H1 (cell line): Measurements from ENCODE around the gene CDT1. TPM values are rescaled to one million over a fixed set of nuclear protein-coding genes. Genes with fewer than 3 reads are reported as not detected.
A peak's percentile ranks its signal among the peaks of the same experiment; 100 is the strongest.

ENCODE experiments used
- CTCF ChIA-PET: fragments of 300-600 bp; sonication (Branson Sonifier 250); formaldehyde crosslinking; loops from one replicate; lab custom pipeline; 2021; ENCODE audit not compliant: partially characterized antibody; lab: Charles Lee
- POLR2A ChIA-PET: fragments of 300-600 bp; sonication (Branson Sonifier 250); formaldehyde crosslinking; loops from one replicate; lab custom pipeline; 2021; ENCODE audit warnings: inconsistent platforms; ENCODE audit not compliant: partially characterized antibody; lab: Charles Lee
- DNase-seq, 2 experiments: peaks; one replicate each; pipeline versions ENCODE4 v3.0.0 to v3.0.0-alpha.2; 2010 to 2022; ENCODE audit warnings: low spot score in 2 of 2, low read depth in 1 of 2, mixed read lengths in 1 of 2
- FAIRE-seq: peaks from 2 replicates; lab custom pipeline; 2011; peaks lifted over from hg19 to GRCh38; lab: Jason Lieb, UNC
- H2AFZ ChIP-seq: 2 replicates; pipeline ENCODE4 v1.8.1; 2012; ENCODE audit warnings: low read length, inconsistent platforms
- H2AK5ac ChIP-seq: 2 replicates; pipeline ENCODE4 v1.6.1; 2013; ENCODE audit warnings: low read depth, low read length
- H2BK120ac ChIP-seq: replicated peaks from 2 replicates; pipeline ENCODE3; 2013; ENCODE audit warnings: low read depth, low read length, inconsistent platforms
- H2BK12ac ChIP-seq: 2 replicates; pipeline ENCODE4 v1.6.1; 2013; ENCODE audit warnings: low read depth, low read length
- H2BK15ac ChIP-seq: 2 replicates; pipeline ENCODE4 v1.6.1; 2013; ENCODE audit warnings: low read length
- H2BK20ac ChIP-seq: 2 replicates; pipeline ENCODE4 v1.6.1; 2013; ENCODE audit warnings: low read length
- H2BK5ac ChIP-seq: 2 replicates; pipeline ENCODE4 v1.6.1; 2013; ENCODE audit warnings: low read depth, low read length
- H3K14ac ChIP-seq: 2 replicates; pipeline ENCODE4 v1.6.1; 2013; ENCODE audit warnings: inconsistent platforms; ENCODE audit not compliant: insufficient read length
- H3K18ac ChIP-seq: 2 replicates; pipeline ENCODE4 v1.6.1; 2013; ENCODE audit warnings: low read length; ENCODE audit errors: extremely low read depth
- H3K23ac ChIP-seq: 2 replicates; pipeline ENCODE4 v1.6.1; 2013; ENCODE audit warnings: inconsistent platforms; ENCODE audit not compliant: insufficient read length
- H3K23me2 ChIP-seq: 2 replicates; pipeline ENCODE4 v1.6.1; 2013; ENCODE audit warnings: low read depth, low read length
- H3K27ac ChIP-seq: 2 replicates; pipeline ENCODE4 v1.6.1; 2011; ENCODE audit warnings: low read depth, low read length, inconsistent platforms
- H3K27me3 ChIP-seq, 4 experiments: replicated peaks in 1 of 4; 1 replicate in 1 of 4; 2 replicates in 3 of 4; pipeline versions ENCODE4 v1.6.1 to v1.8.1; 2011 to 2013; ENCODE audit warnings: low read length in 3 of 4, mild to moderate bottlenecking in 3 of 4, inconsistent platforms in 2 of 4, mixed read lengths in 2 of 4, moderate library complexity in 1 of 4; ENCODE audit not compliant: control insufficient read depth in 3 of 4, insufficient read depth in 3 of 4; ENCODE audit errors: extremely low read depth in 1 of 4
- H3K36me3 ChIP-seq, 4 experiments: 2 replicates each; pipeline versions ENCODE4 v1.6.1 to v1.8.1; 2011 to 2013; ENCODE audit warnings: mild to moderate bottlenecking in 4 of 4, low read length in 3 of 4, moderate library complexity in 2 of 4, control low read depth in 1 of 4, inconsistent platforms in 1 of 4; ENCODE audit not compliant: insufficient read depth in 4 of 4, control insufficient read depth in 2 of 4
- H3K4ac ChIP-seq: replicated peaks from 2 replicates; pipeline ENCODE3; 2013; ENCODE audit warnings: low read length, low read depth, mixed read lengths, inconsistent platforms; ENCODE audit not compliant: insufficient read length
- H3K4me1 ChIP-seq, 4 experiments: replicated peaks in 1 of 4; 1 replicate in 1 of 4; 2 replicates in 3 of 4; pipeline versions ENCODE4 v1.6.1 to v1.8.1; 2011 to 2013; ENCODE audit warnings: low read length in 3 of 4, inconsistent platforms in 2 of 4, mixed read lengths in 1 of 4; ENCODE audit not compliant: insufficient read depth in 4 of 4, control insufficient read depth in 3 of 4
- H3K4me2 ChIP-seq, 2 experiments: 2 replicates each; pipeline versions ENCODE4 v1.6.1 to v1.8.1; 2011 to 2013; ENCODE audit warnings: low read depth in 2 of 2, low read length in 2 of 2, control low read depth in 1 of 2, inconsistent platforms in 1 of 2, mild to moderate bottlenecking in 1 of 2; ENCODE audit not compliant: insufficient read depth in 1 of 2
- H3K4me3 ChIP-seq, 4 experiments: fragments of 200-600, 300-600 bp in 1 of 4; sonication (generic), shearing (Covaris generic), sonication (Bioruptor Twin) in 1 of 4; 2 replicates each; pipeline versions ENCODE4 v1.5.1 to v1.8.1; 2011 to 2016; ENCODE audit warnings: low read length in 4 of 4, low read depth in 3 of 4, control low read depth in 2 of 4, inconsistent platforms in 2 of 4, mild to moderate bottlenecking in 2 of 4, mixed read lengths in 1 of 4, moderate library complexity in 1 of 4; ENCODE audit not compliant: insufficient read depth in 2 of 4; ENCODE audit errors: extremely low read depth in 1 of 4
- H3K56ac ChIP-seq: replicated peaks from 2 replicates; pipeline ENCODE3; 2013; ENCODE audit warnings: low read depth, mild to moderate bottlenecking, mixed read lengths, low read length, inconsistent platforms; ENCODE audit not compliant: insufficient read length
- H3K79me1 ChIP-seq: 2 replicates; pipeline ENCODE4 v1.6.1; 2013; ENCODE audit warnings: low read depth, low read length, control low read depth
- H3K79me2 ChIP-seq, 2 experiments: 2 replicates each; pipeline versions ENCODE4 v1.6.1 to v1.8.1; 2012 to 2013; ENCODE audit warnings: low read length in 2 of 2, mild to moderate bottlenecking in 2 of 2, inconsistent platforms in 1 of 2; ENCODE audit not compliant: insufficient read depth in 2 of 2, control insufficient read depth in 1 of 2
- H3K9ac ChIP-seq, 4 experiments: replicated peaks in 1 of 4; 1 replicate in 1 of 4; 2 replicates in 3 of 4; pipeline versions ENCODE4 v1.6.1 to v1.8.1; 2011 to 2013; ENCODE audit warnings: low read depth in 3 of 4, low read length in 3 of 4, control low read depth in 2 of 4, mild to moderate bottlenecking in 2 of 4, moderate library complexity in 2 of 4, inconsistent platforms in 1 of 4; ENCODE audit errors: extremely low read depth in 1 of 4
- H3K9me3 ChIP-seq, 2 experiments: 2 replicates each; pipeline versions ENCODE4 v1.6.1 to v1.8.1; 2012 to 2013; ENCODE audit warnings: mild to moderate bottlenecking in 2 of 2, moderate library complexity in 2 of 2, control low read depth in 1 of 2, inconsistent platforms in 1 of 2, low read depth in 1 of 2, low read length in 1 of 2, mixed read lengths in 1 of 2; ENCODE audit not compliant: insufficient read depth in 2 of 2
- H4K20me1 ChIP-seq, 2 experiments: replicated peaks in 1 of 2; 2 replicates each; pipeline versions ENCODE3 to v1.8.1; 2011 to 2013; ENCODE audit warnings: inconsistent platforms in 2 of 2, low read length in 2 of 2, mild to moderate bottlenecking in 1 of 2; ENCODE audit not compliant: insufficient read depth in 2 of 2, control insufficient read depth in 1 of 2
- H4K5ac ChIP-seq: 2 replicates; pipeline ENCODE4 v1.6.1; 2013; ENCODE audit warnings: low read length, low read depth, mixed read lengths, inconsistent platforms; ENCODE audit not compliant: insufficient read length
- H4K8ac ChIP-seq: 2 replicates; pipeline ENCODE4 v1.8.0; 2013; ENCODE audit warnings: mild to moderate bottlenecking, moderate library complexity, low read length, inconsistent platforms; ENCODE audit not compliant: insufficient read depth; ENCODE audit errors: extremely low read depth
- H4K91ac ChIP-seq: replicated peaks from 2 replicates; pipeline ENCODE3; 2013; ENCODE audit warnings: low read length, mixed read lengths, inconsistent platforms; ENCODE audit not compliant: insufficient read length
- BRCA1 ChIP-seq: IDR thresholded peaks from 2 replicates; pipeline ENCODE4 v1.6.1; 2012; ENCODE audit warnings: low read depth, low read length, improper control_type of control experiment
- CTBP2 ChIP-seq: IDR thresholded peaks from 2 replicates; pipeline ENCODE4 v1.7.0; 2011; ENCODE audit warnings: borderline replicate concordance, mild to moderate bottlenecking, moderate library complexity, mixed read lengths, low read length; ENCODE audit not compliant: insufficient read depth, insufficient read length
- GTF2F1 ChIP-seq: IDR thresholded peaks from 2 replicates; pipeline ENCODE4 v1.6.1; 2012; ENCODE audit warnings: low read depth, low read length, improper control_type of control experiment, borderline replicate concordance
- HDAC6 ChIP-seq: IDR thresholded peaks from one replicate; pipeline ENCODE4 v1.7.1; 2012; ENCODE audit warnings: low read depth, mild to moderate bottlenecking, inconsistent platforms, low read length, moderate library complexity
- POLR2A ChIP-seq, 2 experiments: IDR thresholded peaks; 1 replicate in 1 of 2; 2 replicates in 1 of 2; pipeline ENCODE4 v1.6.1; 2011; ENCODE audit warnings: low read depth in 2 of 2, low read length in 2 of 2, mild to moderate bottlenecking in 2 of 2; ENCODE audit errors: control extremely low read depth in 1 of 2
- RFX5 ChIP-seq: IDR thresholded peaks from 2 replicates; pipeline ENCODE4 v1.6.1; 2011; ENCODE audit warnings: low read depth, low read length, improper control_type of control experiment, borderline replicate concordance
- SIN3A ChIP-seq, 2 experiments: IDR thresholded peaks in 1 of 2; conservative IDR thresholded peaks in 1 of 2; 2 replicates each; pipeline ENCODE4 v1.6.1; 2011 to 2012; ENCODE audit warnings: low read length in 2 of 2, improper control_type of control experiment in 1 of 2, low read depth in 1 of 2, mild to moderate bottlenecking in 1 of 2
- SIRT6 ChIP-seq: IDR thresholded peaks from one replicate; pipeline ENCODE4 v1.7.1; 2012; ENCODE audit warnings: low read length, inconsistent platforms
- TAF1 ChIP-seq: IDR thresholded peaks from 2 replicates; pipeline ENCODE4 v1.6.1; 2011; ENCODE audit warnings: mild to moderate bottlenecking, low read depth, low read length
- WGBS, 2 experiments: shearing (Covaris generic) in 1 of 2; methylation state at CpG; one replicate each; pipeline versions ENCODE4 v1.1.6 to v1.1.7; 2013 to 2015; ENCODE audit warnings: low lambda C conversion rate in 2 of 2, mixed read lengths in 2 of 2, inconsistent platforms in 1 of 2, low coverage in 1 of 2, missing lambda C conversion rate in 1 of 2; ENCODE audit not compliant: insufficient replicate concordance in 2 of 2, insufficient coverage in 1 of 2, insufficient read length in 1 of 2; ENCODE audit errors: extremely low coverage in 1 of 2, missing lambda C conversion rate in 1 of 2; 5-methylcytosine and 5-hydroxymethylcytosine counted together
- polyA plus RNA-seq, 7 experiments: library from polyadenylated mRNA; depleted of rRNA in 3 of 7; stranded (reverse) in 5 of 7; unstranded in 2 of 7; fragments of >200 nt in 5 of 7; fragments of 200-250 nt in 2 of 7; gene quantifications; 1 replicate in 5 of 7; 2 replicates in 1 of 7; 4 replicates in 1 of 7; pipeline versions ENCODE4 v1.2.1 to v1.2.3, GENCODE V29; 2011 to 2013; ENCODE audit warnings: missing spikeins in 2 of 7, mixed read lengths in 2 of 7
- total RNA-seq: library from RNA; stranded (reverse); fragmentation: NEBNext Ultra II Directional; extraction: Animal tissue kit (Norgen Biotek cat#: 25700); gene quantifications from 2 replicates; pipeline ENCODE4 v1.2.1, GENCODE V29; 2021
- TF ChIP-seq, protein P1 (sequence below): IDR thresholded peaks from 2 replicates; pipeline ENCODE4 v1.6.1; 2012; ENCODE audit warnings: inconsistent platforms

Gene CDT1
- total and polyA plus RNA-seq, 2 of the 8 experiments (the other 6 are each of a cell fraction or from before 2014, with no cell fraction given), result 76.7 to 95.4 TPM

GRCh38 chr16:88762941-88763340 is 40.6 kb upstream of the CDT1 start:
- Histone ChIP-seq H3K4me2 (peak overlapping the region; percentile 30 to 64; a peak in 3 of 4 replicates), H3K79me2 (peaks cover 0 to 2% of the 10 kb centered on the region in 2 experiments; a peak in 2 of 4 replicates), H2BK120ac (no peak overlapping the region), H3K23ac (no peak overlapping the region), H2BK5ac (peak overlapping the region; percentile 82), H3K4ac (no peak overlapping the region), H2AFZ (no peak overlapping the region), H3K4me3 (no peak overlapping the region), H4K5ac (peak overlapping the region; percentile 41), H4K8ac (peak overlapping the region; percentile 36; the same call in 1 of the 2 replicates), H2BK20ac (no peak overlapping the region; the same call in 1 of the 2 replicates), H3K79me1 (peaks cover 6% of the 10 kb centered on the region), H3K27me3 (no peaks in the 10 kb centered on the region), H3K4me1 (peaks cover 4 to 37% (median 29%) of the 10 kb centered on the region in 4 experiments), H3K23me2 (no peaks in the 10 kb centered on the region), H3K14ac (no peak overlapping the region), H3K9me3 (no peaks in the 10 kb centered on the region), H2BK12ac (peak overlapping the region; percentile 95), H4K20me1 (peaks cover 2 to 13% of the 10 kb centered on the region in 2 experiments), H2BK15ac (no peak overlapping the region), H2AK5ac (peak overlapping the region; percentile 92), H3K36me3 (no peaks in the 10 kb centered on the region), H3K18ac (peak overlapping the region; percentile 78; the same call in 1 of the 2 replicates), H3K27ac (peak overlapping the region; percentile 64), H3K56ac (no peak overlapping the region), H3K9ac (peak overlapping the region in 1 of 4 experiments; percentile 31; a peak in 2 of 7 replicates), H4K91ac (peak overlapping the region; percentile 66)
- TF ChIP-seq BRCA1, result no peak
- TF ChIP-seq SIN3A (conservative IDR thresholded peaks at IDR 0.05 in 1 of 2, IDR thresholded peaks at IDR 0.05 in 1 of 2; ENCODE audit: low read depth in 1 of 2, low read length in 2 of 2), result no peak
- no peak for TF ChIP-seq RFX5
- TF ChIP-seq, protein P1, sequence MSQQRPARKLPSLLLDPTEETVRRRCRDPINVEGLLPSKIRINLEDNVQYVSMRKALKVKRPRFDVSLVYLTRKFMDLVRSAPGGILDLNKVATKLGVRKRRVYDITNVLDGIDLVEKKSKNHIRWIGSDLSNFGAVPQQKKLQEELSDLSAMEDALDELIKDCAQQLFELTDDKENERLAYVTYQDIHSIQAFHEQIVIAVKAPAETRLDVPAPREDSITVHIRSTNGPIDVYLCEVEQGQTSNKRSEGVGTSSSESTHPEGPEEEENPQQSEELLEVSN, result no peak
- TF ChIP-seq SIRT6, result no peak
- TF ChIP-seq GTF2F1, result no peak
- no peak for TF ChIP-seq TAF1
- no peak for TF ChIP-seq CTBP2
- no peak for TF ChIP-seq HDAC6
- TF ChIP-seq POLR2A (IDR thresholded peaks at IDR 0.05; ENCODE audit: control extremely low read depth in 1 of 2, low read depth in 2 of 2, low read length in 2 of 2), result no peak
- ChIA-PET CTCF (interaction anchor here (0.6 to 25.0 kb wide), 15 partner anchors 10 to 470 kb away, joined by 3 to 251 read pairs (median 5); no protein-coding TSS in a partner anchor), POLR2A (interaction anchor here (1.8 to 4.1 kb wide), 6 partner anchors 10 to 48 kb away, joined by 3 to 22 read pairs (median 12); partner anchors contain the start of gene APRT)
- FAIRE-seq (no peak), DNase-seq (no peak)
- 77% methylated on average over 10 of the region's 10 CpGs; no CpG with 5 or more reads in 1 of the 2 experiments for WGBS, 2 experiments
